Stimulated activated effector memory CD8-positive, alpha-beta T cell treated with anti-CD3 and anti-CD28 coated beads, Interleukin-12 subunit alpha, Interleukin-12 subunit beta, amount 100 ng/mL, for 72 hours (primary cell): ENCODE measurements around the gene IRX4.
"Not testable (repeated sequence)": the region's sequence is repeated elsewhere in the genome, so short reads cannot be mapped to it uniquely, and the experiment has no call there.

ENCODE experiments used
- ATAC-seq: fragments of 150-1000 bp; cut with Tn5 transposase; 2 replicates; pipeline ENCODE4 v1.10.0; 2021
- DNase-seq, 2 donors: peaks; one replicate each; pipeline ENCODE4 v3.0.0; 2021 to 2022; ENCODE audit warnings: low spot score in 2 of 2
- H3K27ac Mint-ChIP-seq: one replicate; pipeline ENCODE4 v1.8.0; 2022; ENCODE audit warnings: mild to moderate bottlenecking, mixed read lengths
- H3K36me3 Mint-ChIP-seq: one replicate; pipeline ENCODE4 v1.8.0; 2022; ENCODE audit warnings: mild to moderate bottlenecking, mixed read lengths
- H3K4me1 Mint-ChIP-seq: one replicate; pipeline ENCODE4 v1.8.0; 2022; ENCODE audit warnings: mixed read lengths
- H3K4me3 Mint-ChIP-seq: one replicate; pipeline ENCODE4 v1.8.0; 2022; ENCODE audit warnings: mild to moderate bottlenecking, mixed read lengths
- H3K9me3 Mint-ChIP-seq: one replicate; pipeline ENCODE4 v1.8.0; 2022; ENCODE audit warnings: mixed read lengths

Gene IRX4

GRCh38 chr5:1879292-1880263 is 3.1 kb downstream of the IRX4 start:
- H3K27ac Mint-ChIP-seq = no peak overlapping the region

DNA sequence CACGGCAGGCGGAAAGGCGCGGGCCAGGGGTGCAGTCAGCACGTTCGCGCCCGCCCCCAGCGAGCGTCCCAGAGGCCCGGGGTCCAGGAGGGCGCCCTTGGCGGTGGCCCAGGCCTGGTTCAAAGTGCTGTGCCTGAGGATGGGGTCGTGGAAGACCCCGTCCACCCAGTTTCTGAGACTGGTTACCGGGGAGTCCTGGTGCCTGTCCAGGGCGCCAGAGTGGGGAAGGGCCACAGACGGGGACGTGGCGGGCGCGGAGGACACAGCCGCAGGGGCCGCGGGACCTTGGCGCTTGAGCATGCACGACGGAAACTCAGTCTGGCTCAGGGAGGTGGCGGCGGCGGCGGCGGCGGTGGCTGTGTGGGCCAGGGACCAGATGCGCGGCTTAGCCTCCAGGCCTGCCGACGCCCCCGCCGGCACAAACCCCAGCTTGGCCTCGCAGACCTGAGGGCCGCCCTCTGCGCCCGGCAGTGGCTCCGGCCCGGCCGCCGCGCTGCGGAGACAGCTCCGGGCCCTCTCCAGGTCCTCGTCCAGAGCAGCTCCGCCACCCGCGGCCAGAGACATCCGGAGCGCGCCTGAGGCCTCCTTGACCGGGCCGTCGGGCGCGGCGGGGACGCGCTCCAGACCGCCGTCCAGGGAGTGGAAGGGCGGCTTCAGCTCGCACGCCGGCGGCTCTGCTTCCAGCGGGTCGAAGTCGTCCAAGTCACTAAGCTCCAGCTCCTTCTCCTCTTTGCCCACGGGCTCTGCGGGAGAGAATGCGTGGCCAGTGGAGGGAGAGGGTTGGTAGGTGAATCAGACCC is 4.5 kb downstream of the IRX4 start:
- Mint-ChIP-seq H3K36me3 (peaks cover 4% of the 10 kb centered on the region), H3K4me1 (peaks cover 11% of the 10 kb centered on the region), H3K9me3 (no peaks in the 10 kb centered on the region), H3K27ac (no peak overlapping the region), H3K4me3 (no peak overlapping the region)
- ATAC-seq (no peak), DNase-seq (no peak)

More at GRCh38 chr5:1879292-1880263, 3.1 kb downstream of the IRX4 start:
- Mint-ChIP-seq H3K36me3 (peaks cover 4% of the 10 kb centered on the region), H3K4me1 (peaks cover 11% of the 10 kb centered on the region), H3K9me3 (no peaks in the 10 kb centered on the region), H3K4me3 (no peak overlapping the region)
- ATAC-seq = no peak
- no peak for DNase-seq

- DNase-seq = no peak
- Mint-ChIP-seq H3K9me3 (no peaks in the 10 kb centered on the region), H3K4me1 (peaks cover 11% of the 10 kb centered on the region), H3K4me3 (no peak overlapping the region), H3K27ac (no peak overlapping the region), H3K36me3 (peaks cover 4% of the 10 kb centered on the region)
- no peak for ATAC-seq
These were observed 5.3 kb downstream of the IRX4 start for GRCh38 chr5:1877103-1878049.

GRCh38 chr5:1876660-1877064 is 6.1 kb downstream of the IRX4 start:
- peaks cover 11% of the 10 kb centered on the region for H3K4me1 Mint-ChIP-seq
- DNase-seq (no peak), ATAC-seq (no peak)
- H3K4me3 Mint-ChIP-seq = no peak overlapping the region
- H3K27ac Mint-ChIP-seq = no peak overlapping the region
- peaks cover 4% of the 10 kb centered on the region for H3K36me3 Mint-ChIP-seq
- H3K9me3 Mint-ChIP-seq = no peaks in the 10 kb centered on the region

DNA sequence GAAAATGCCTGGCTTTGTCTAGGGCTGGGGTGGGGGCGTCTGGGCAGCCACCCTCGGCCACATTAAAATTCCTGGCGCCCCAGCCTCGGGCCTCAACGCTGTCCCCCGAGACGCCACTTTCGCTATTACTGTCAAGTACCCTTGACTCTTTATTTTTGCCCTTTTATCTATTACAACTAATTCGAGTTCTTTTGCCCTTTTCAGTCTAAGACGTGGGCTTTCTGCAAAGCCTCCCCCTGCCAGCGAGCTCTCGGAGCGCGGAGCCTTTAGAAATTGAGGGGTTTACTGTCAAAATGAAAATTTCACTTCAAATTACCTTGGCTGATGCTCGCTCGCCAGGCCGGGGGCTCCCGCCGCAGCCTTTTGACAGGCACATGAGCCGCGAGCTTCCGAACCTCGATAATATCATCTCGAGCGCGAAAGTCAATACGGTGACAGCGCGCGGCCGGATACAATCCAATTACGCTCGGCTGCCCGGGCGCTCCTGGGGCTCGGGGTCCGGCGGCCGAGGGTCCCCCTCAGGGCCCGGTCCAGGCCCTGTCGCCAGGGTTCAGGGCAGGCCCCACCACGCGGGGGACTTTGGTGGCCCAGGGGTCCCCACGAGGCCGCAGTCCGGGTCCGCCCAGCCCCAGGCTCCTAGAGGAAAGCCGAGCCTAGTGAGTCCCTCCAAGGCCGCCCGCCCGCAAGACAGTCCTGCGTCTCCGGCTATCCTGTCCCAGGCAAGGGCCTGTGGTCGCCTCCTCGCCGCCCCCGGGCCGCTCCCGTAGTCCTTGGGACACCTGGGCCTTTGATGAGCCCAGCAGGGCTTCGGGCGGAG is 6.7 kb downstream of the IRX4 start:
- peak overlapping the region; percentile 36 for H3K4me3 Mint-ChIP-seq
- no peaks in the 10 kb centered on the region for H3K9me3 Mint-ChIP-seq
- ATAC-seq = no peak

DNA sequence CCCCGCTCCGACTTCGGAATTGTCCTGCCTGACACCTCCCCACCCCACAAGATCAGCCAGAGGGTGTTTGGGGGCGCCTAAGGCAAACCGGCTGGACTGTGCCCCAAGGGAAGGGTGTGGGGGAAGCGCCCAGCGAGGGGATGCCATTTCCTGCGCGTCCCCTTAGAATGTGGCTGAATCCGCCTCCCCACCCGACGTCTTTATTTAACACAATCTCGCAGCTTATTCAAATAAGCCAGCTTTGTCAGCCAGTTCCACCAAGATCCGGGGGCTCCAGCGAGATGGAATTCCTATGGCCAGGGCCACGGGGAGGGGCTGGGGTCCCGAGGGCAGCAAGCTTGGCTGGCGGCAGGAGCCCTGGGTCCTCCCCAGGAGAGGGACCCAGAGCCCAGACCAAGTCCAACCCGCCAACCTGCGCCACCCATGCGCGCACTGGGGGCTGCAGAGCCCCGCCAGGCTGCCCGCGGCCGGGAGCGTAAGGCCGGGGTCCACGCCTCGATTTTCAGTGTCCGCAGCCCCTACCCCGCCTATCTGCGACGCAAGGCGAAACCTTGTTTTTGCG is 7.4 kb downstream of the IRX4 start:
- DNase-seq = no peak
- peaks cover 8% of the 10 kb centered on the region for H3K4me1 Mint-ChIP-seq
- H3K4me3 Mint-ChIP-seq = no peak overlapping the region
- ATAC-seq = no peak
- peaks cover 4% of the 10 kb centered on the region for H3K36me3 Mint-ChIP-seq
- H3K9me3 Mint-ChIP-seq = no peaks in the 10 kb centered on the region
- no peak overlapping the region for H3K27ac Mint-ChIP-seq

More for the DNA sequence above, 6.7 kb downstream of the IRX4 start:
- peaks cover 4% of the 10 kb centered on the region for H3K36me3 Mint-ChIP-seq
- no peak for DNase-seq
- peaks cover 11% of the 10 kb centered on the region for H3K4me1 Mint-ChIP-seq
- no peak overlapping the region for H3K27ac Mint-ChIP-seq

DNA sequence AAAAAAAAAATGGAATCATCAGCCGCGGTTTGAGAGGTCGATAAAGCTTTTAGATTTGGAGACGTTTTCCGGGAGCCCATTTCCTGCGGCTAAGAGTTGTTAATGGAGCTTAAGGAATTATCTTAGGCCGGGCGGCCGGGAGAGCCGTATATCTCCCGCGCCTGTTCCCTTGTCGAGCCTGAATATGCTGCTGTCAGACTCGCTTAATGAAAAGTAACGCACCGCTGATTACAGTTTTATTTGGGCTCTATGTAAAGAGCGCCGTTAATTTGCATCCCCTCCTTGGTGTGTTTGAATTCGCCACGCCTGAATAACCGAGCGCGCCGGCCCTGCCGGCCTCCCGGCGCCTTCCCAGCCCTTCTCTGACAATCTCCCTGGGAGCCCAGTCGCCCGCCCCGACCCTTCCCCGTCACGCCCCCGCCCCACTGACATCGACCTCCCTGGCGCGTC is 7.9 kb downstream of the IRX4 start:
- ATAC-seq (no peak), DNase-seq (no peak)
- Mint-ChIP-seq H3K4me3 (no peak overlapping the region), H3K27ac (no peak overlapping the region), H3K36me3 (peaks cover 4% of the 10 kb centered on the region), H3K4me1 (peaks cover 6% of the 10 kb centered on the region), H3K9me3 (no peaks in the 10 kb centered on the region)

GRCh38 chr5:1874348-1874747 is 8.4 kb downstream of the IRX4 start:
- ATAC-seq (no peak), DNase-seq (no peak)
- H3K9me3 Mint-ChIP-seq = no peaks in the 10 kb centered on the region
- no peak overlapping the region for H3K4me3 Mint-ChIP-seq
- peaks cover 6% of the 10 kb centered on the region for H3K4me1 Mint-ChIP-seq
- no peak overlapping the region for H3K27ac Mint-ChIP-seq
- H3K36me3 Mint-ChIP-seq = peaks cover under 1% of the 10 kb centered on the region

DNA sequence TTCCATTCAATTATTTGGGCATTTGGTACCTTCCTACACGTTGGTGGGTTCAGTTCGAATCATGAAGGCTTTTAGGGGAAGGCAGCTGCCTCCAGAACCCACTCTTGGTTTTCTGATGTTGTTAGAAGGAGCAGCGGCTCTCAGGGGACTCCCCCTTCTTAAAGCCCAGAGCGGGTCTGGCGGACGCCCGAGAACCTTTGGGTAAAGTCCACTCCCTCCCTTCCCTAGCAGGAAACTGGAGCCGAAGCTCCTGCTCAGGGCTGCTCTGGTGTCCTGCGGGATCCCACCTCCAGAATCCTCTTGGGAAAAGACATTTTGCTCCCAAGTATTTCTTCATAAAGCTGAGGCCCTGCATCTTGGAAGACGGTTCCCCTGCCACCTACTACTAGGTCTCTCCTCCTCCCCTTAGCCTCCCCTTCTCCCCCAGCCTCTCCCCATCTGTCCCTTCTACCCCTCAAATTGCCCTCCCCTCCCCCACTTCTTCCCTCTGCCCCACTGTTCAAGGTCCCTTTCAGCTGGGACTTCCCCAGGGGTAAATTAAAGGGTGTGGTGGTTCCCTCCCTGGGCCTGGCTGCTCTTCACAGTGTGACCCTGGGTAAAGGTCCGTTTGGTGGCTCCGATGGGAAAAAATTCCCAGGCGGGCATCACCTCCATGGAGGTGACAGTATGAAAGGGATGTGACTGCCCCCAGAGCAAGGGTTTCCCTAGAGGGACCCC is 9.3 kb downstream of the IRX4 start:
- Mint-ChIP-seq H3K4me3 (no peak overlapping the region), H3K27ac (no peak overlapping the region), H3K9me3 (no peaks in the 10 kb centered on the region), H3K36me3 (no peaks in the 10 kb centered on the region), H3K4me1 (peaks cover 6% of the 10 kb centered on the region)
- DNase-seq = no peak
- ATAC-seq = no peak

GRCh38 chr5:1871441-1871840 is 11.3 kb downstream of the IRX4 start:
- H3K4me1 Mint-ChIP-seq = peaks cover 6% of the 10 kb centered on the region
- H3K36me3 Mint-ChIP-seq = no peaks in the 10 kb centered on the region
- DNase-seq = no peak
- ATAC-seq = no peak
- H3K9me3 Mint-ChIP-seq = no peaks in the 10 kb centered on the region
- H3K4me3 Mint-ChIP-seq = no peak overlapping the region
- no peak overlapping the region for H3K27ac Mint-ChIP-seq

- not testable (repeated sequence) for H3K4me3 Mint-ChIP-seq, H3K27ac Mint-ChIP-seq, H3K36me3 Mint-ChIP-seq, DNase-seq, H3K4me1 Mint-ChIP-seq, ATAC-seq, H3K9me3 Mint-ChIP-seq
These were observed 12.1 kb downstream of the IRX4 start for GRCh38 chr5:1870435-1871272.

DNA sequence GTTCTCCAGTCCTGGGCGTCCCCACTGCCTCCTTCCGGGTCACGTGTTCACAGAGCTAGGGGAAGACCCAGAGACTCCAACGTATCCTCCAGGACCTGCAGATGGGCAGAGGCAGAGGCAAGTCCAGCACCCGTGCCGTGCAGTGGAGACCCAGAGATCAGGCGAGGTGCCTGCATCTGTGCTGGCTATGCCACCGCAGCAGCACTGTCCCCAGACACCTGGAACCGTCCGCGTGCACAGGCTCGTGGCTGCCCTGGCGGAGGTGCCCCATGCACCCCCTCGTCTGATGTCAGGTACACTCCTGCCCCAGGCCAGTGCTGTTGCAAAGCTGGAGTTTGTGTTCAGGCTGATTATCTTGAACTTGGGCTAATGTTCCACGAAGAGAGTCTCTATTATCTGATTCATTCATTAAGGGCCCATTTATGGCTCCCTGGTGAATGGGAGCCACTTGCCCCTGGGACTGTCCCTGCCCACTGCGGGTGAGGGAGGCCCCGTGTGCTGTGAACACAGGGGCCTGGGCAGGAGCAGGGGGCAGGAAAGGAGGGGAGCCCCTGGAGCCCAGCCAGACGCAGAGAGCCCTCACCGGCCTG is 13.7 kb downstream of the IRX4 start:
- Mint-ChIP-seq H3K4me3 (no peak overlapping the region), H3K36me3 (no peaks in the 10 kb centered on the region), H3K27ac (no peak overlapping the region), H3K9me3 (no peaks in the 10 kb centered on the region), H3K4me1 (no peaks in the 10 kb centered on the region)
- no peak for DNase-seq
- ATAC-seq = no peak
